A549 (cell line): ENCODE data around the gene DLX4. TPM values are rescaled to one million over a fixed set of nuclear protein-coding genes. Genes with fewer than 3 reads are reported as not detected.

ENCODE experiments used
- ATAC-seq, 2 experiments: fragments of 200-7000 bp in 1 of 2; fragments of >200 bp in 1 of 2; cut with Nextera tagmentation in 1 of 2; cut with Tn5 transposase in 1 of 2; 3 replicates each; pipeline versions ENCODE4 v1.8.0 to v1.9.1; 2018 to 2020; ENCODE audit warnings: mild to moderate bottlenecking in 1 of 2, moderate library complexity in 1 of 2
- CTCF ChIA-PET: fragments of 300-600 bp; sonication (Branson Sonifier 250); formaldehyde crosslinking; extraction: SDS; loops from one replicate; lab custom pipeline; 2021; ENCODE audit warnings: antibody characterized with exemption, inconsistent platforms; lab: Yijun Ruan, JAX
- POLR2A ChIA-PET: fragments of 350-600 bp; formaldehyde crosslinking; extraction: SDS; loops from one replicate; lab custom pipeline; 2021; ENCODE audit warnings: antibody characterized with exemption, inconsistent platforms; lab: Yijun Ruan, JAX
- DNase-seq, 2 experiments: peaks; one replicate each; pipeline versions ENCODE4 v3.0.0 to v3.0.0-alpha.2; 2011 to 2016; ENCODE audit warnings: low read depth in 1 of 2, low spot score in 1 of 2
- FAIRE-seq: peaks from 2 replicates; lab custom pipeline; 2011; peaks lifted over from hg19 to GRCh38; lab: Jason Lieb, UNC
- H3K27ac ChIP-seq, 2 experiments: fragments of >200 bp; sonication (Bioruptor Twin); formaldehyde crosslinking; 3 replicates each; pipeline ENCODE4 v1.5.1; 2016 to 2017
- H3K4me1 ChIP-seq: fragments of >200 bp; sonication (Bioruptor Twin); formaldehyde crosslinking; 3 replicates; pipeline ENCODE4 v1.6.1; 2016
- H3K4me2 ChIP-seq: fragments of >200 bp; sonication (Bioruptor Twin); formaldehyde crosslinking; 3 replicates; pipeline ENCODE4 v1.6.1; 2016
- H3K4me3 ChIP-seq: fragments of >200 bp; sonication (Bioruptor Twin); formaldehyde crosslinking; 3 replicates; pipeline ENCODE4 v1.5.1; 2016
- H3K9me3 ChIP-seq: fragments of >200 bp; sonication (Bioruptor Twin); formaldehyde crosslinking; 3 replicates; pipeline ENCODE4 v1.6.1; 2016
- CBX8 ChIP-seq: fragments of 200-600 bp; sonication (generic); IDR thresholded peaks from 2 replicates; pipeline ENCODE4 v1.6.1; 2016
- CEBPB ChIP-seq, 2 experiments: fragments of >200 bp in 1 of 2; sonication (Bioruptor Twin) in 1 of 2; formaldehyde crosslinking in 1 of 2; IDR thresholded peaks; 2 replicates each; pipeline ENCODE4 v1.6.1; 2012 to 2016
- CTCF ChIP-seq: fragments of >200 bp; sonication (Bioruptor Twin); formaldehyde crosslinking; IDR thresholded peaks from 3 replicates; pipeline ENCODE4 v1.5.1; 2016
- EHF ChIP-seq: fragments of 250-450 bp; sonication (Bioruptor Pico); IDR thresholded peaks from 2 replicates; pipeline ENCODE4 v1.5.0; 2020; ENCODE audit warnings: mild to moderate bottlenecking
- EHMT2 ChIP-seq: fragments of 200-600 bp; sonication (generic); IDR thresholded peaks from 2 replicates; pipeline ENCODE4 v1.6.1; 2016; ENCODE audit warnings: antibody characterized with exemption, low read depth, mild to moderate bottlenecking, moderate library complexity
- ELK1 ChIP-seq: fragments of 150-350 bp; IDR thresholded peaks from 2 replicates; pipeline ENCODE4 v1.6.1; 2014; ENCODE audit warnings: low read depth, mild to moderate bottlenecking, low read length
- FOXS1 ChIP-seq: fragments of 250-450 bp; sonication (Bioruptor Pico); IDR thresholded peaks from 2 replicates; pipeline ENCODE4 v1.5.0; 2020; ENCODE audit warnings: mild to moderate bottlenecking, moderate library complexity
- HES2 ChIP-seq: fragments of >200 bp; sonication (Bioruptor Twin); formaldehyde crosslinking; IDR thresholded peaks from 2 replicates; pipeline ENCODE4 v1.6.1; 2016
- HOXA7 ChIP-seq: fragments of 250-450 bp; sonication (Bioruptor Pico); IDR thresholded peaks from 2 replicates; pipeline ENCODE4 v1.5.0; 2020; ENCODE audit warnings: mild to moderate bottlenecking, moderate library complexity
- JUN ChIP-seq, 2 experiments: fragments of >200 bp; sonication (Bioruptor Twin); formaldehyde crosslinking; IDR thresholded peaks; 2 replicates in 1 of 2; 3 replicates in 1 of 2; pipeline ENCODE4 v1.6.1; 2016 to 2017
- JUNB ChIP-seq: fragments of >200 bp; sonication (Bioruptor Twin); formaldehyde crosslinking; IDR thresholded peaks from 2 replicates; pipeline ENCODE4 v1.6.1; 2016
- KDM1A ChIP-seq: fragments of 200-600 bp; sonication (generic); IDR thresholded peaks from 2 replicates; pipeline ENCODE4 v1.6.1; 2016; ENCODE audit warnings: low read depth, mild to moderate bottlenecking
- MYC ChIP-seq: IDR thresholded peaks from 2 replicates; pipeline ENCODE4 v1.6.1; 2012; ENCODE audit warnings: mild to moderate bottlenecking, inconsistent platforms, low read length, improper control_type of control experiment, borderline replicate concordance
- NFE2L2 ChIP-seq: fragments of 150-350 bp; conservative IDR thresholded peaks from 2 replicates; pipeline ENCODE4 v1.6.1; 2014; ENCODE audit warnings: low read length
- PBX3 ChIP-seq: IDR thresholded peaks from 2 replicates; pipeline ENCODE4 v1.6.1; 2012
- POLR2A ChIP-seq: IDR thresholded peaks from 2 replicates; pipeline ENCODE4 v1.6.1; 2012; ENCODE audit warnings: mild to moderate bottlenecking, low read length
- POLR2AphosphoS2 ChIP-seq: conservative IDR thresholded peaks from 2 replicates; pipeline ENCODE4 v1.6.1; 2012; ENCODE audit warnings: low read length, improper control_type of control experiment, inconsistent platforms
- RARB ChIP-seq: fragments of 250-450 bp; sonication (Bioruptor Pico); IDR thresholded peaks from 2 replicates; pipeline ENCODE4 v1.8.0; 2021; ENCODE audit warnings: mild to moderate bottlenecking, moderate library complexity
- RCOR1 ChIP-seq: fragments of 150-350 bp; IDR thresholded peaks from 2 replicates; pipeline ENCODE4 v1.6.1; 2014; ENCODE audit warnings: antibody characterized with exemption, low read length, low read depth
- RFX5 ChIP-seq: fragments of 450-650 bp; IDR thresholded peaks from 2 replicates; pipeline ENCODE4 v1.7.1; 2014; ENCODE audit warnings: antibody characterized with exemption, mild to moderate bottlenecking, moderate library complexity
- RNF2 ChIP-seq: fragments of 200-600 bp; sonication (generic); IDR thresholded peaks from 2 replicates; pipeline ENCODE4 v1.6.1; 2016; ENCODE audit warnings: low read depth, mild to moderate bottlenecking, antibody characterized with exemption, moderate library complexity, borderline replicate concordance
- SMC3 ChIP-seq: fragments of >200 bp; sonication (Bioruptor Twin); formaldehyde crosslinking; IDR thresholded peaks from 3 replicates; pipeline ENCODE4 v1.6.1; 2018; ENCODE audit warnings: inconsistent platforms
- SREBF2 ChIP-seq: fragments of 450-650 bp; IDR thresholded peaks from 2 replicates; pipeline ENCODE4 v1.6.1; 2014; ENCODE audit warnings: mild to moderate bottlenecking, moderate library complexity
- TFCP2L1 ChIP-seq: fragments of 250-450 bp; sonication (Bioruptor Pico); IDR thresholded peaks from 2 replicates; pipeline ENCODE4 v1.5.0; 2021; ENCODE audit warnings: mild to moderate bottlenecking
- TP53 ChIP-seq: fragments of 250-450 bp; sonication (Bioruptor Pico); IDR thresholded peaks from 2 replicates; pipeline ENCODE4 v1.5.0; 2021; ENCODE audit warnings: mild to moderate bottlenecking, moderate library complexity
- ZFP36 ChIP-seq: fragments of 450-650 bp; IDR thresholded peaks from 2 replicates; pipeline ENCODE4 v1.6.1; 2014; ENCODE audit warnings: borderline replicate concordance; ENCODE audit not compliant: partially characterized antibody
- WGBS: methylation state at CpG from one replicate; pipeline ENCODE4 v1.1.6; 2017; ENCODE audit errors: missing lambda C conversion rate; 5-methylcytosine and 5-hydroxymethylcytosine counted together
- polyA plus RNA-seq, 4 experiments: library from polyadenylated mRNA; depleted of rRNA in 3 of 4; stranded (reverse); fragments of >200 nt; fragmentation: RNase III in 1 of 4; extraction: RNeasy Plus Mini Kit Qiagen cat#74134 plus additional on column Dnase treatment in 1 of 4; gene quantifications; 2 replicates in 3 of 4; 3 replicates in 1 of 4; pipeline ENCODE4 v1.2.3, GENCODE V29; 2011 to 2017

DLX4 gene
- polyA plus RNA-seq, 2 of the 4 experiments (the other 2 are of a cell fraction), result 2.9 to 4.1 TPM

GRCh38 chr17:49965524-49965909 lies 3.5 kb upstream of the DLX4 start:
- Histone ChIP-seq H3K27ac (no peak overlapping the region), H3K4me3 (no peak overlapping the region), H3K4me1 (peaks cover 12% of the 10 kb centered on the region; the same call in 2 of the 3 replicates), H3K4me2 (no peak overlapping the region), H3K9me3 (no peaks in the 10 kb centered on the region)
- no peak for FAIRE-seq
- ChIA-PET CTCF (interaction anchor here (0.7 to 82.2 kb wide), 4 partner anchors 9 to 63 kb away, joined by 4 to 2613 read pairs (median 32); no protein-coding TSS in a partner anchor), POLR2A (no interaction called here)
- TF ChIP-seq CEBPB (IDR thresholded peaks at IDR 0.05), result no peak
- TF ChIP-seq SREBF2, result no peak
- TF ChIP-seq RARB (CRISPR knock-in tag), result no peak
- TF ChIP-seq MYC, result no peak
- TF ChIP-seq RNF2, result no peak
- TF ChIP-seq FOXS1 (CRISPR knock-in tag), result no peak
- no peak for TF ChIP-seq TFCP2L1 (CRISPR knock-in tag)
- TF ChIP-seq NFE2L2, result no peak
- no peak for TF ChIP-seq RFX5
- TF ChIP-seq RCOR1, result no peak
- no peak for TF ChIP-seq CTCF
- 79% methylated on average over 15 of the region's 16 CpGs for WGBS
- no peak for ATAC-seq
- DNase-seq, result no peak

GRCh38 chr17:49966767-49967166 lies 2.2 kb upstream of the DLX4 start:
- POLR2A ChIA-PET, result no interaction called here
- CTCF ChIA-PET, result interaction anchor here (0.7 to 82.2 kb wide), 7 partner anchors 9 to 137 kb away, joined by 3 to 2613 read pairs (median 4); no protein-coding TSS in a partner anchor
- no peak for FAIRE-seq

More at GRCh38 chr17:49966767-49967166, 2.2 kb upstream of the DLX4 start:
- Histone ChIP-seq H3K4me3 (no peak overlapping the region), H3K27ac (no peak overlapping the region), H3K9me3 (no peaks in the 10 kb centered on the region), H3K4me1 (peaks cover 12% of the 10 kb centered on the region; the same call in 2 of the 3 replicates), H3K4me2 (no peak overlapping the region)
- ATAC-seq, result no peak
- 73% methylated on average over 3 of the region's 3 CpGs for WGBS
- TF ChIP-seq EHF (CRISPR knock-in tag) (no peak), KDM1A (no peak), POLR2A (no peak), RCOR1 (no peak), PBX3 (no peak), HOXA7 (CRISPR knock-in tag) (no peak), SMC3 (no peak), EHMT2 (no peak), POLR2AphosphoS2 (no peak), RFX5 (no peak), NFE2L2 (no peak), JUN (IDR thresholded peaks at IDR 0.05) (no peak), HES2 (no peak), ELK1 (no peak), TP53 (no peak), CBX8 (no peak), ZFP36 (no peak), JUNB (no peak)
- no peak for DNase-seq
